Gastroesophageal sphincter (tissue), 3 donors: ENCODE data around the gene KCNB1.

Experiments used
- CTCF ChIP-seq, 4 experiments: fragments of 200-600 bp in 2 of 4; fragments of 450-650 bp in 2 of 4; sonication (generic) in 1 of 4; IDR thresholded peaks; one replicate each; pipeline ENCODE4 v1.5.1; 2017 to 2019; ENCODE audit warnings: antibody characterized with exemption in 4 of 4, mild to moderate bottlenecking in 2 of 4, moderate library complexity in 2 of 4
- POLR2A ChIP-seq, 2 donors: fragments of 450-650 bp; IDR thresholded peaks; one replicate each; pipeline ENCODE4 v1.6.1; 2017; ENCODE audit warnings: antibody characterized with exemption in 2 of 2, mild to moderate bottlenecking in 2 of 2, moderate library complexity in 1 of 2
- POLR2AphosphoS5 ChIP-seq: sonication (generic); formaldehyde crosslinking; IDR thresholded peaks from one replicate; pipeline ENCODE4 v1.6.1; 2017; ENCODE audit warnings: antibody characterized with exemption

- TF ChIP-seq CTCF (IDR thresholded peaks at IDR 0.05) (no peak), POLR2A (IDR thresholded peaks at IDR 0.05) (no peak), POLR2AphosphoS5 (no peak)
Observed at GRCh38 chr20:49501917-49502316, 19.4 kb upstream of the KCNB1 start.
